ENCODE measurements around the gene ME2. TPM values are rescaled to one million over a fixed set of nuclear protein-coding genes. Genes with fewer than 3 reads are reported as not detected.

The ME2 gene
- total and polyA plus RNA-seq, 12 donors = 21.7 to 104 (median 72.5) TPM

Other genes with a start within 250 kb of the ME2 start
- 1 to 10 TPM; 1.0 to 4.3 (median 2.3) TPM for gene MRO, start 59.1 kb upstream of the ME2 start, total RNA-seq
- 1 to 10 TPM in 1 of 2 donors, under 1 TPM in 1; 0.22 to 1.0 TPM for gene MRO, start 59.1 kb upstream of the ME2 start, polyA plus RNA-seq
- gene ELAC1, start 88.9 kb downstream of the ME2 start, total RNA-seq = 1 to 10 TPM; 3.5 to 6.5 (median 4.2) TPM
- 1 to 10 TPM; 2.6 to 6.7 TPM for gene ELAC1, start 88.9 kb downstream of the ME2 start, polyA plus RNA-seq
- 100 to 1,000 TPM in 2 of 10 donors, 10 to 100 TPM in 8; 78.4 to 110 (median 86.9) TPM for gene SMAD4, start 151.1 kb downstream of the ME2 start, total RNA-seq
- 10 to 100 TPM; 11.7 to 20.3 TPM for gene SMAD4, start 151.1 kb downstream of the ME2 start, polyA plus RNA-seq

Data from heart right ventricle (tissue), 12 donors.